H9 (cell line): ENCODE data around the gene MOCS1. TPM values are rescaled to one million over a fixed set of nuclear protein-coding genes. Genes with fewer than 3 reads are reported as not detected.

Source experiments
- DNase-seq: peaks from one replicate; pipeline ENCODE4 v3.0.0-alpha.2; 2017
- H2AFZ ChIP-seq: one replicate; pipeline ENCODE4 v1.6.1; 2013; ENCODE audit warnings: mild to moderate bottlenecking, low read length, control low read depth, moderate library complexity
- H2AK5ac ChIP-seq: 2 replicates; pipeline ENCODE4 v1.6.1; 2013; ENCODE audit warnings: low read length, control low read depth, mixed read lengths; ENCODE audit not compliant: insufficient read length
- H2BK120ac ChIP-seq: one replicate; pipeline ENCODE4 v1.6.1; 2013; ENCODE audit warnings: low read depth, mild to moderate bottlenecking, low read length, control low read depth, inconsistent platforms; ENCODE audit not compliant: poor library complexity, severe bottlenecking
- H2BK12ac ChIP-seq: 2 replicates; pipeline ENCODE4 v1.6.1; 2013; ENCODE audit warnings: low read length, control low read depth, mixed read lengths, low read depth; ENCODE audit not compliant: insufficient read length
- H2BK15ac ChIP-seq: 2 replicates; pipeline ENCODE4 v1.6.1; 2013; ENCODE audit warnings: low read depth, low read length, control low read depth
- H2BK20ac ChIP-seq: one replicate; pipeline ENCODE4 v1.6.1; 2013; ENCODE audit warnings: low read depth, mild to moderate bottlenecking, low read length, control low read depth, inconsistent platforms; ENCODE audit not compliant: poor library complexity, severe bottlenecking
- H2BK5ac ChIP-seq: 2 replicates; pipeline ENCODE4 v1.6.1; 2013; ENCODE audit warnings: low read length, control low read depth, mixed read lengths; ENCODE audit not compliant: insufficient read length
- H3K14ac ChIP-seq: 2 replicates; pipeline ENCODE4 v1.6.1; 2013; ENCODE audit warnings: low read length, control low read depth; ENCODE audit not compliant: insufficient read depth
- H3K18ac ChIP-seq: 2 replicates; pipeline ENCODE4 v1.6.1; 2013; ENCODE audit warnings: low read depth, mild to moderate bottlenecking, mixed read lengths, low read length, control low read depth; ENCODE audit not compliant: insufficient read length
- H3K23ac ChIP-seq: 2 replicates; pipeline ENCODE4 v1.6.1; 2013; ENCODE audit warnings: low read length, control low read depth, mixed read lengths, low read depth; ENCODE audit not compliant: insufficient read length
- H3K23me2 ChIP-seq: 2 replicates; pipeline ENCODE4 v1.6.1; 2013; ENCODE audit warnings: low read depth, mild to moderate bottlenecking, mixed read lengths, low read length, control low read depth; ENCODE audit not compliant: insufficient read length, poor library complexity, severe bottlenecking
- H3K27ac ChIP-seq: 2 replicates; pipeline ENCODE4 v1.5.1; 2013; ENCODE audit warnings: low read length, control low read depth, mixed read lengths, low read depth; ENCODE audit not compliant: insufficient read length
- H3K27me3 ChIP-seq: 2 replicates; pipeline ENCODE4 v1.6.1; 2013; ENCODE audit warnings: low read length, control low read depth, inconsistent platforms; ENCODE audit not compliant: insufficient read depth
- H3K4ac ChIP-seq: 2 replicates; pipeline ENCODE4 v1.6.1; 2013; ENCODE audit warnings: low read depth, mild to moderate bottlenecking, control low read depth, inconsistent platforms, low read length, moderate library complexity
- H3K4me1 ChIP-seq: 2 replicates; pipeline ENCODE4 v1.6.1; 2013; ENCODE audit warnings: low read length, control low read depth, inconsistent platforms; ENCODE audit not compliant: insufficient read depth
- H3K4me2 ChIP-seq: 2 replicates; pipeline ENCODE4 v1.6.1; 2013; ENCODE audit warnings: low read length, control low read depth, mixed read lengths; ENCODE audit not compliant: insufficient read length, insufficient read depth
- H3K56ac ChIP-seq: 2 replicates; pipeline ENCODE4 v1.6.1; 2013; ENCODE audit warnings: low read depth, mild to moderate bottlenecking, mixed read lengths, low read length, control low read depth; ENCODE audit not compliant: insufficient read length
- H3K79me1 ChIP-seq: 2 replicates; pipeline ENCODE4 v1.6.1; 2013; ENCODE audit warnings: low read depth, mild to moderate bottlenecking, moderate library complexity, low read length, control low read depth, inconsistent platforms; ENCODE audit not compliant: insufficient read depth, poor library complexity, severe bottlenecking
- H3K79me2 ChIP-seq: 2 replicates; pipeline ENCODE4 v1.6.1; 2013; ENCODE audit warnings: low read length, control low read depth, inconsistent platforms; ENCODE audit not compliant: insufficient read depth
- H3K9ac ChIP-seq: 2 replicates; pipeline ENCODE4 v1.6.1; 2013; ENCODE audit warnings: low read length, control low read depth, mixed read lengths; ENCODE audit not compliant: insufficient read length; ENCODE audit errors: extremely low read depth
- H3K9me3 ChIP-seq: one replicate; pipeline ENCODE4 v1.6.1; 2013; ENCODE audit warnings: low read depth, low read length, inconsistent platforms; ENCODE audit not compliant: control insufficient read depth
- H3T11ph ChIP-seq: one replicate; pipeline ENCODE4 v1.6.1; 2013; ENCODE audit warnings: mild to moderate bottlenecking, low read length, control low read depth, inconsistent platforms
- H4K20me1 ChIP-seq: one replicate; pipeline ENCODE4 v1.6.1; 2013; ENCODE audit not compliant: control insufficient read depth, insufficient read length, insufficient read depth
- H4K5ac ChIP-seq: 2 replicates; pipeline ENCODE4 v1.6.1; 2013; ENCODE audit warnings: low read depth, mild to moderate bottlenecking, mixed read lengths, low read length, control low read depth; ENCODE audit not compliant: insufficient read length
- H4K8ac ChIP-seq: replicated peaks from 2 replicates; pipeline ENCODE4 v1.6.1; 2013; ENCODE audit warnings: low read length, control low read depth, mixed read lengths, low read depth; ENCODE audit not compliant: insufficient read length
- H4K91ac ChIP-seq: 2 replicates; pipeline ENCODE4 v1.6.1; 2013; ENCODE audit warnings: low read depth, mild to moderate bottlenecking, moderate library complexity, mixed read lengths, low read length, control low read depth; ENCODE audit not compliant: insufficient read length
- H3K27ac Mint-ChIP-seq, 3 experiments: 2 replicates in 2 of 3; 3 replicates in 1 of 3; pipeline ENCODE4 v1.8.0; 2020 to 2021; ENCODE audit warnings: mixed read lengths in 3 of 3, mild to moderate bottlenecking in 1 of 3, moderate library complexity in 1 of 3
- H3K27me3 Mint-ChIP-seq: 2 replicates; pipeline ENCODE4 v1.8.0; 2021; ENCODE audit warnings: low read depth, mild to moderate bottlenecking, moderate library complexity, mixed read lengths
- H3K36me3 Mint-ChIP-seq, 3 experiments: 2 replicates in 2 of 3; 3 replicates in 1 of 3; pipeline ENCODE4 v1.8.0; 2020 to 2021; ENCODE audit warnings: low read depth in 3 of 3, mixed read lengths in 3 of 3; ENCODE audit not compliant: insufficient read depth in 1 of 3
- H3K4me1 Mint-ChIP-seq, 2 experiments: 2 replicates each; pipeline ENCODE4 v1.8.0; 2020; ENCODE audit warnings: mixed read lengths in 2 of 2
- H3K4me3 Mint-ChIP-seq, 2 experiments: 2 replicates in 1 of 2; 3 replicates in 1 of 2; pipeline ENCODE4 v1.8.0; 2020 to 2021; ENCODE audit warnings: mild to moderate bottlenecking in 2 of 2, mixed read lengths in 2 of 2, moderate library complexity in 1 of 2
- H3K9me3 Mint-ChIP-seq, 2 experiments: 2 replicates in 1 of 2; 3 replicates in 1 of 2; pipeline ENCODE4 v1.8.0; 2020; ENCODE audit warnings: mild to moderate bottlenecking in 2 of 2, mixed read lengths in 2 of 2, moderate library complexity in 1 of 2
- CTCF ChIP-seq: fragments of 200-600 bp; sonication (generic); conservative IDR thresholded peaks from 3 replicates; pipeline ENCODE4 v1.8.0; 2021; ENCODE audit warnings: antibody characterized with exemption, mild to moderate bottlenecking
- WGBS: extraction: QIAGEN DNeasy Blood & Tissue Kit; methylation state at CpG from one replicate; pipeline ENCODE4 v1.1.7; 2013; ENCODE audit warnings: missing lambda C conversion rate, low lambda C conversion rate, mixed read lengths; ENCODE audit not compliant: insufficient read length; ENCODE audit errors: extremely low coverage; 5-methylcytosine and 5-hydroxymethylcytosine counted together
- total RNA-seq: library from RNA; stranded (reverse); gene quantifications from 2 replicates; pipeline ENCODE4 v1.2.1, GENCODE V29; 2021

Gene MOCS1
- total RNA-seq, 1 experiment from 2014 or later, result 15.2 TPM

DNA sequence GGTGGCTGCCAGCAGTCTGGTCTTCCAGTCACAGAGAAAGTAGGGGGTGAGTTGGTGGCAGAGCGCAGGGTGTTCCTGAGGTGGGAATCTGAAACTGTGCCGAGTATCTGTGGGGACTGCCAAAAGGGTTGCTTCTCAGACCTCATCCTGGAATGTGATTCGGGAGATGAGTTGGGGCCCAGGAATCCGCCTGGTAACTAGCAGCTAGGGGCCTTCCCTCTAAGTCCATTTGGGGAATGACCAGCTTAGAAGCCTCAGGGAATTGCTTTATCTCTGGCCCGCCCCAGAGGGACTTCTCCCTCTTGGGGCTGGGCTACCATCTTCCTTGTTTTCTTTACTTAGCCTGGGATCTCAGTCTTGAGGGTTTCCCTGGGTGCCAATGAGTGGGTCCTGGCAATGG lies 49.6 kb downstream of the MOCS1 start:
- Histone ChIP-seq H2AFZ (no peak overlapping the region), H3K23ac (no peak overlapping the region), H3K23me2 (no peaks in the 10 kb centered on the region), H3K27me3 (no peaks in the 10 kb centered on the region), H3K4me2 (no peak overlapping the region), H2BK5ac (no peak overlapping the region), H4K5ac (no peak overlapping the region), H3K14ac (no peak overlapping the region), H2BK120ac (no peak overlapping the region), H2BK12ac (no peak overlapping the region), H2BK15ac (no peak overlapping the region), H2BK20ac (no peak overlapping the region), H4K8ac (no peak overlapping the region), H3K79me2 (no peaks in the 10 kb centered on the region), H4K91ac (no peak overlapping the region), H3K9ac (no peak overlapping the region), H3K4ac (no peak overlapping the region), H2AK5ac (no peak overlapping the region), H3K79me1 (no peaks in the 10 kb centered on the region), H3K56ac (no peak overlapping the region), H3K18ac (no peak overlapping the region), H3K27ac (no peak overlapping the region), H3K4me1 (no peaks in the 10 kb centered on the region), H4K20me1 (no peaks in the 10 kb centered on the region), H3K9me3 (no peaks in the 10 kb centered on the region), H3T11ph (no peak overlapping the region)
- no peak for TF ChIP-seq CTCF
- no peak overlapping the region; a peak in 1 of 7 replicates for H3K27ac Mint-ChIP-seq
- H3K4me3 Mint-ChIP-seq, result no peak overlapping the region
- H3K9me3 Mint-ChIP-seq, result no peaks in the 10 kb centered on the region; a peak in 1 of 5 replicates
- peaks cover 2% of the 10 kb centered on the region for H3K27me3 Mint-ChIP-seq
- peaks cover 3 to 9% of the 10 kb centered on the region in 2 experiments; a peak in 2 of 4 replicates for H3K4me1 Mint-ChIP-seq
- no peaks in the 10 kb centered on the region; a peak in 1 of 7 replicates for H3K36me3 Mint-ChIP-seq
- whole genome bisulfite sequencing, result no CpG with 5 or more reads among the region's 5 CpGs
- no peak for DNase-seq
